AG04450 (cell line): ENCODE data around the gene TOX3. TPM values are rescaled to one million over a fixed set of nuclear protein-coding genes. Genes with fewer than 3 reads are reported as not detected.

Source experiments
- CTCF ChIA-PET: fragments of 300-600, 350-600 bp; formaldehyde crosslinking; extraction: SDS; loops from one replicate; lab custom pipeline; 2022; ENCODE audit warnings: antibody characterized with exemption, inconsistent platforms; lab: Charles Lee
- POLR2A ChIA-PET: fragments of 350-600 bp; formaldehyde crosslinking; extraction: SDS; loops from one replicate; lab custom pipeline; 2021; ENCODE audit warnings: antibody characterized with exemption, inconsistent platforms; lab: Yijun Ruan, JAX
- DNase-seq: peaks from one replicate; pipeline ENCODE4 v3.0.0-alpha.2; 2011; ENCODE audit warnings: low read depth, low spot score
- H3K27ac ChIP-seq: one replicate; pipeline ENCODE4 v1.5.1; 2012; ENCODE audit warnings: low read depth, low read length, control low read depth
- H3K27me3 ChIP-seq: one replicate; pipeline ENCODE4 v1.6.0; 2012; ENCODE audit warnings: low read length; ENCODE audit not compliant: control insufficient read depth, insufficient read depth
- H3K4me3 ChIP-seq: 2 replicates; pipeline ENCODE4 v1.5.1; 2011; ENCODE audit warnings: mild to moderate bottlenecking, low read depth, low read length, control low read depth
- H3K9me3 ChIP-seq: 2 replicates; pipeline ENCODE4 v1.5.1; 2012; ENCODE audit warnings: low read length; ENCODE audit not compliant: control insufficient read depth, insufficient read depth
- polyA minus RNA-seq: library from RNA; depleted of rRNA, polyadenylated mRNA; stranded (reverse); fragments of >200 nt; gene quantifications from 2 replicates; pipeline ENCODE4 v1.2.3, GENCODE V29; 2011; rRNA and poly(A)+ RNA removed
- polyA plus RNA-seq: library from polyadenylated mRNA; depleted of rRNA; stranded (reverse); fragments of >200 nt; gene quantifications from 2 replicates; pipeline ENCODE4 v1.2.3, GENCODE V29; 2011; rRNA removed
- TF ChIP-seq, protein P1 (sequence below): IDR thresholded peaks from 2 replicates; pipeline ENCODE4 v1.5.1; 2011; ENCODE audit warnings: low read depth, low read length, control low read depth, inconsistent platforms

TOX3 gene
- not detected in 2 replicates for polyA plus RNA-seq
- polyA minus RNA-seq: not detected in 2 replicates

DNA sequence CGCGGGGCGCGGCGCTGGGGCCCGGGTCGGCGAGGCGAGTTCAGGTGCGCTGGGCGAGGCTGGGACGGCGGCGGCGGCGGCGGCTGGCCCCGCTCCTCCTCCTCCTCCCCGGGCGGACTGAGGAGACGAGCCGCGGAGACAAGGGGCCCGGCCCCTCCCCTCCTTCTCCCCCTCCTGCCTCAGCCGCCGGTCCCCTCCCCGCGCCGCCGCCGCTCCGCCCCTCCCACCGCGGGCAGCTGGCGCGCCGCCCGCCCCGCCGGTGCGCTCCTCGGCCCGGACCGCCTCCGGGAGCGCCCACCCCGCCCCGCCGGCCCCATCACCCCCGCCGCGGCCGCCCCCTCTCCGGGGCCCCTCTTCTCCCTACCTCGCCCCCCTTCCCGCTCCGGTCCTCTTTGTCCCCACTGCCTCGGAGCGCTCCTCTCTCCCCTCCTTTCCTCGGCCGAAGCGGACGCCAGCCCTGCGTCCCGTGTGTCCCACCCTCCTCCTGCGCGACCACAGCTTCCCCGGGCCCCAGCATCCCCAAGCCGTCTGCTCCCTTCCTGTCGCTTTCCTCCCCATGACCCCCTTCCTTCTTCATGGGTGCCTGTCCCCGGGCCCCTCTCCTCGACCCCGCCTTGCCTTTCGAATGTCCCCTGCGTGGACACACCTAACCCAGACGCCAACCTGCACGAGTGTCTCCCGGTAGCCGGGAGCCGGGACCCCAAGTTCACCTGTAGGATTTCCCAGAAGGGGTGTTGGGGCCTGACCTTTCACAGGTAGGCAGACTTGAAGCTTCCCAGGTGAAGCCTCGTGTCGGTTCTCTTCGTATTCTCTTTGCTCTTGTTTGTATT lies at the start of gene TOX3:
TSS of gene TOX3 (minus strand) at position 140 of the 830 bp plus-strand sequence. CDS start 420 bp downstream, outside the sequence.
- POLR2A ChIA-PET: no interaction called here

DNA sequence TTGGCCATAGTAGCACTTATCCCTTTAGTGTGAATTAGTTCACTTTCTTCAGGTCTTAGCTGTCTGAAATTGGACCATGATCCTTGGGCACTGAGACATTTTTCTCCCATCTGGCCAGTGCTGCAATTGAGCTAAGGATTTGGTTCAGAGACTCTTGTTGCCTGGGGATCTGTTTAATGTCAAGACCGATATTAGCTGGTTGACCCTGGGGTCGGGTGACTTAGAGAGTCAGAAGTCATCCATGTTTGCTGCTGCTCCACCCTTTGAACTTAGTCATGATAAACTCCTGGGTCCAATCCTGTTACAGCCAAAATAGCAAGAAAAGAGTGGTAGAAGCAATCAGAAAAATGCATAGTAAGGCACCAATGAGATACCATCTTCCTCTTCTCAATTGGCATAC lies 45.8 kb upstream of the TOX3 start:
- Histone ChIP-seq H3K9me3 (peaks cover 11% of the 10 kb centered on the region; the same call in 1 of the 2 replicates), H3K27me3 (no peaks in the 10 kb centered on the region), H3K27ac (no peak overlapping the region), H3K4me3 (no peak overlapping the region)
- DNase-seq: no peak
- CTCF ChIA-PET: no interaction called here
- TF ChIP-seq, protein P1, sequence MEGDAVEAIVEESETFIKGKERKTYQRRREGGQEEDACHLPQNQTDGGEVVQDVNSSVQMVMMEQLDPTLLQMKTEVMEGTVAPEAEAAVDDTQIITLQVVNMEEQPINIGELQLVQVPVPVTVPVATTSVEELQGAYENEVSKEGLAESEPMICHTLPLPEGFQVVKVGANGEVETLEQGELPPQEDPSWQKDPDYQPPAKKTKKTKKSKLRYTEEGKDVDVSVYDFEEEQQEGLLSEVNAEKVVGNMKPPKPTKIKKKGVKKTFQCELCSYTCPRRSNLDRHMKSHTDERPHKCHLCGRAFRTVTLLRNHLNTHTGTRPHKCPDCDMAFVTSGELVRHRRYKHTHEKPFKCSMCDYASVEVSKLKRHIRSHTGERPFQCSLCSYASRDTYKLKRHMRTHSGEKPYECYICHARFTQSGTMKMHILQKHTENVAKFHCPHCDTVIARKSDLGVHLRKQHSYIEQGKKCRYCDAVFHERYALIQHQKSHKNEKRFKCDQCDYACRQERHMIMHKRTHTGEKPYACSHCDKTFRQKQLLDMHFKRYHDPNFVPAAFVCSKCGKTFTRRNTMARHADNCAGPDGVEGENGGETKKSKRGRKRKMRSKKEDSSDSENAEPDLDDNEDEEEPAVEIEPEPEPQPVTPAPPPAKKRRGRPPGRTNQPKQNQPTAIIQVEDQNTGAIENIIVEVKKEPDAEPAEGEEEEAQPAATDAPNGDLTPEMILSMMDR: no peak
- POLR2A ChIA-PET: no interaction called here

More for the DNA sequence above, at the start of gene TOX3:
- H3K27me3 ChIP-seq: peaks cover 26% of the 10 kb centered on the region
- CTCF ChIA-PET: interaction anchor here (1.5 kb wide), 1 partner anchor 365 kb away, joined by 4 read pairs; no protein-coding TSS in a partner anchor
- H3K27ac ChIP-seq: no peak within 1 kb of the TSS
- DNase-seq: no peak
- TF ChIP-seq, protein P1: no peak
- H3K9me3 ChIP-seq: peaks cover 4% of the 10 kb centered on the region; the same call in 1 of the 2 replicates
- no peak within 1 kb of the TSS for H3K4me3 ChIP-seq

DNA sequence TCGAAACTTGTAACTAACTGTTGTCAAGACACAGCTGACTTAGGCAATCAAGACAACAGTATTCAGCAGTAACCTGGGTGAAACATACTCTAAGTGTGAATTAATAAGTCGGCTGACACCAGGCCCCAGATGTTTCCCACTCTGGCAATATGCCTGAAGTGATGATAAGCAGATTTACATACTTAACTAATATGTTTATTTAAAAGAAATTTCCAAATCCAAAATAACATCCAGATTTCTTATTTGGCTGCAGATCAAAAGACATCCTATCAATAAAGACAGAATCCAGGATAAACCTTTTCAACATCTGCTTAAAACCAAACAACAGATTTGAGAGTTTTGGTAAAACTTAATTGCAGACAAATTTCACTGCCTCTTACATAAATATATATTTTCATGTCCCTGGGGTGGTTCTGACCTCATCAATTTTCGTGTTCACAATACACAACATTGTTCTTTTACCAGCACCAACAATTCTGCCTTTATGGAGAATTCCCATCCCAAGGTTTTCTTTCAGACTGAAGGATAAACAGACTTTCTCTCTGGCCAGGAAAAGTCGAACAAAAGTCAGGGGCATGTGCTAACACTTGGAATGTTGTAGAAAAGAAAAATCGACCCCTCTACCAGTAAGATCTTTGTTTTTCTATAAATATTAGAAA lies 45.1 kb upstream of the TOX3 start:
- Histone ChIP-seq H3K9me3 (peaks cover 9% of the 10 kb centered on the region; the same call in 1 of the 2 replicates), H3K4me3 (no peak overlapping the region), H3K27ac (no peak overlapping the region), H3K27me3 (no peaks in the 10 kb centered on the region)
- no peak for DNase-seq
- ChIA-PET CTCF (no interaction called here), POLR2A (no interaction called here)
- TF ChIP-seq, protein P1: no peak

DNA sequence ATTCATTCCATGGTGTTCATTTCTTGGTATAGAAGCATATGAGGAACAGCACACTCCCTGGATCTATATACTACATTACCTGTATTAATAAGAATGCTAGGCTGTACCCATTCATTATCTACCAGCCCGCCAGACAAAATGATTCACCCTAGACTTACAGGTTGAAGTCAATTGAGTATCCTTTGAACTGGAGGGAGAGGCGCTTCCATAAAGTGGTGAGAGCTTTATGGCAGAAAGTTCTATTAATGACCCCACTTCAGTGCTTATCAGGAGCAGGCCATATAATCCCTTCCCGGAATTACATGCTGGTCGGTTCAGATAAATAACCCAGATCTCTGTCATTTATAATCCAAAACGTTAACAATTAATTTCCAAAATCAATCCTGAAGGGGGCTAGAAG lies 44.5 kb upstream of the TOX3 start:
- Histone ChIP-seq H3K9me3 (peaks cover 7% of the 10 kb centered on the region; the same call in 1 of the 2 replicates), H3K27ac (no peak overlapping the region), H3K27me3 (no peaks in the 10 kb centered on the region), H3K4me3 (no peak overlapping the region)
- DNase-seq: no peak
- POLR2A ChIA-PET: no interaction called here
- TF ChIP-seq, protein P1: no peak
- CTCF ChIA-PET: no interaction called here
